HG02759 (cell line): Measurements from ENCODE around the gene BRICD5.
"Not testable (repeated sequence)": the region's sequence is repeated elsewhere in the genome, so short reads cannot be mapped to it uniquely, and the experiment has no call there.

Experiments used
- ATAC-seq: cut with Tn5 transposase; IDR thresholded peaks from one replicate; pipeline ENCODE4 v1.9.1; 2021; ENCODE audit warnings: mild to moderate bottlenecking, moderate library complexity; ENCODE audit not compliant: unreplicated experiment

BRICD5 gene

DNA sequence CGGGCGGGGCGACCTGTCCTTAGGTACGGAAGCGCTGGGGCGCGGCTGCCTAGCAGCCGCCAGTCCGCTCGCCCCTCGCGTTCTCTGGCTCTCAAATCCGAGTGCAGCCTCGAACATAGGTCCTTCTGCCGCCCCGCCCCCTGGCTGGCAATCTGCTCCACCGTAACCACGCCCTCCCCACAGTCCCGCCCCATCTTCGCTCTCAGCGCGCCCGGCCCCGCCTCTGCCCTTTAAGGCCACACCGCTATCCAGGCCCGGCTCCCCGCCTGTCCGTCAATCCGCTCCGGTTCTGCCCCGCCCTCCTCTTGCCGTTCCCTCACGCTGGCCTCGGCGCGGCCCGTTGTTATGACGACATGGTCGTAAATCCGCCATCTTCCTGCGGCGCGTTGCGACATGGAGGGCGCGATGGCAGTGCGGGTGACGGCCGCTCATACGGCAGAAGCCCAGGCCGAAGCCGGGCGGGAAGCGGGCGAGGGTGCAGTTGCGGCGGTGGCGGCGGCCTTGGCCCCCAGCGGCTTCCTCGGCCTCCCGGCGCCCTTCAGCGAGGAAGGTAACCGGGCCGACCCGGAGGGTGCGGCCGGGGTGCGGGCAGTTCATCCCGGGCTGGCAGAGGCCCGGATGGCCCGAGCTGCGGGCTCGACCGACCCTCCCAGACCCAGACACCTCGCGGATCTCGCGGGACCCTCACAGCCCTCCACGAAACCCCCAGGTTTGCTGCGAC, 12.7 kb upstream of the BRICD5 start, which contains the start of gene E4F1:
Gene E4F1, plus strand, starts transcription at position 371 of the 721 bp plus-strand sequence. Its CDS starts 23 bp downstream, at position 394.
- peak; percentile 94 for ATAC-seq

DNA sequence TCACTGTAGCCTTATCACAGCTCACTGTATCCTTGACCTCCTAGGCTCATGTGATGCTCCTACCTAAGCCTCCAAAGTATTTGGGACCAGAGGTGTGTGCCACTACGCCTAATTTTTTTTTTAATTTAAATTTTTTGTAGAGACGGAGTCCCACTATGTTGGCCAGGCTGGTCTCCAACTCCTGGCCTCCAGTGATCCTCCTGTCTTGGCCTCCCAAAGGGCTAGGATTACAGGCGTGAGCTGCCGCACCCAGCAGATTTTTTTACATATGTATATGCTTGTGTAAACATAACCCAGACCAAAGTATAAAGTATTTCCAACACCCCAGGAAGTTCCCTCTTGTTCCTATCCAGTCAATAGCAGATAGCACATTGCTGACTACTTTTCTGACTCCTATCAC, 5.7 kb upstream of the BRICD5 start:
- ATAC-seq: no peak

DNA sequence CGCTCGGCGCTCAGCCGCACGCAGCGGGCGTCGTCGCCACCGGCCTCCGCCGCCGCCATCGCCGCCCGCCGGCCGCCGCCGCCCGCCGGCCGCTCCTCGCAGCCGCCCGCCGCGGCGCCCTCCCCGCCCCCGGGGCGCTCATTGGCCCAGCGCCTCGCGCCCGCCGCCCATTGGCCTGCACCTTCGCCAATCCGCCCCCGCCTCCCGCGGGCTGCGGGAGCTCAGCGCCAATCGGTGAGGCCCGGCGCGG, 4.0 kb upstream of the BRICD5 start, which contains the start of gene PGP:
Gene PGP, minus strand, starts transcription at position 122 of the 250 bp plus-strand sequence. Its CDS starts 63 bp downstream, at position 59.
- ATAC-seq: peak; percentile 88

DNA sequence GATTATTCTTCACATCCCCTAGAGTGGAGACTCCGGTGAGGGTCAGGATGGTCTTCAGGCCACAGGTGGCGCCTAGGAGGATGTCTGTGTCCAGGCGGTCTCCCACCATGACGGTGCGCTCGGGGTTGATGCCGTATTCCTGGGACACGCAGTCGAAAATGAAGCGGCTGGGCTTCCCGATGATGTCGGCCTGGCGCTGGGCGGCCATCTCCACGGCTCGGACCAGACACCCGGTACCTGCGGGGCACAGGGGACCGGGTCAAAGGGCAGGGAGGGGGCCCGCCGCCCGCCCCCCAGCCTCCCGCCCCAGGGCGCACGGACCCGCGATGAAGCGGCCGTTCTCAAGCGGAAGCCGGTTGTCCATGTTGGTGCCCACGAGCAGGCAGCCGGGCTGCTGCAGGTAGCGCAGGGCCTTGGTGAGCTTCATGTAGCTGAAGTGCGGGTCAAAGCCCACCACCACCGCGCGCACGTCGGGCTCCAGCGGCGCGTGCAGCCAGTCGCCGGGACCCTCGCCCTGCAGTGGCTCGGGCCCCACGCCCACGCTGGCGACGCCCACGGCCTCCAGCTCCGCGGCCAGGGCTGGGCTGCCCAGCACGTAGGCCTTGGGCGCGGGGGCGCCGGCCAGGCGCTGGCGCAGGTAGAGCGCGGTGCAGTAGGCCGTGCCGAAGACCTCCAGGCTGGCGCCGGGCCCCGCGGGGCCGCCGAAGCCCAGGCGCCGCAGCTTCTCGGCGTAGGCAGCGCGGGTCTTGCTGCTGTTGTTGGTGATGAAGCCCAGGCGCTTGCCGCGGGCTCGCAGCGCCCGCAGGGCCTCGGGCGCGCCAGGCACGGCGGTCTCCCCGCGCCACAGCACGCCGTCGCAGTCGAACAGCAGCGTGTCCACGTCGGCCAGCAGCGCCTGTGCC, 3.4 kb upstream of the BRICD5 start:
- peak; percentile 24 for ATAC-seq

DNA sequence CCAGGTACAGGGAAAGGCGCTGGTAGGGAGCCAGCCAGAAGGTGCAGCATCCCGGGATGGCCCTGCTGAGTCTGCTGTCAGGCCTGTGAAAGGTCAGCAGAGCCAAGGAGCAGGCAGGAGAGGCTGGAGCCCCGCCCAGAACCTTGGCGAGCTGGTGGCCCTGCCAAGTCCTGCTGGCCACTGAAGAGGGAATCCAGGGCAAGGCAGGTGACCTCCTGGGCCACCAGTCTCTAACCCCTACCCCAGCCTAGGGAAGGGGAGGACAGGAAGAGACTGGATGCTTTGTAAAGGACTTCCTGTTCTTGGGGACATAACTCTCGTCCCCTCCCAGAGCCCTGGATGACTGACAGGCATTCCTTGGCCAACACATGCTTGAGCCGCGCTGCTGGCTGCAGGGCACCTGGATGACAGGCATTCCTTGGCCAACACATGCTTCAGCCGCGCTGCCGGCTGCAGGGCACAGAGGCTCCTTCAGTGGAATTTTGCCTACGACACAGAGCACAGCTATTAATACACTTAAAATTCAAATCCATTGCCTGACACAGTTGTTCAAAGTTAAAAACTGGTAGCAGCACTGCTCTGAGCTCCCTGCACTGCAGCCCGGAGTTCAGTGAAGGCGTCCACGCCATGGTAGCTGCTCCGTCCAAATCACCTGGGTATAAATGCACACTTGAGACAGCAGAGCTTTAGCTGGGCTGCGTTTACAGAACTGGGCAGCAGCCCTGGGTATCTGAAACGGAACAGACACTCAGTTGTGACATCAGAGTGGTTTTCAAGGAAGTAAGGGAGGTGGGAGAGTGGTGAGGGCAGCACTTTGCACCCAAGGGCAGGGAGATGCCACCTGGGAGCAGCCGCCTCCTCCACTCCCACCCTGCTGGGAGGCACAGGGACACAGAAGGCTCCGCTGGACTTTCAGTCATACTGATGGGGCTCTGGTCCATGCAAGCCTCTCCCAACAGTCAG, 2.0 kb upstream of the BRICD5 start:
- no peak for ATAC-seq

DNA sequence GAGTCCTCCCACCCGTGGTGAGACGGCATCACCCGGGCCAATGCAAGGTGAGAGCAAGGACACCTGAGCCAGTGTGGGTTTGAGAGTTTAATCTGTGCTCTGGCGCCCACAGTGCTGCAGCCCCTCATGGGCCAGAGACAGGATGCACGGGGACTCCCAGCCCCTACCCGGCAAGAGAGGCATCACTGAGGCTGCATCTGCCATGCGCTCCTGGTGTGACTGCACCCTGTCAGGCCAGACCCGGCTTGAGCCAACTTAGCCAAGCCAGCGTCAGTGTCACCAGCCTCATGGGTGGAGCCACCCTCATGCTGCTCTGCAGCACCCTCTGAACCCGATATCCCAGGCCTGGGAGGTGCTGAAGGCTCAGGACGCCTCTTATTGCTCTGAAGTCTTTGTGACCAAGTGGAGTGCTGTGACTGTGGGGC, 1.3 kb upstream of the BRICD5 start:
- ATAC-seq: no peak

DNA sequence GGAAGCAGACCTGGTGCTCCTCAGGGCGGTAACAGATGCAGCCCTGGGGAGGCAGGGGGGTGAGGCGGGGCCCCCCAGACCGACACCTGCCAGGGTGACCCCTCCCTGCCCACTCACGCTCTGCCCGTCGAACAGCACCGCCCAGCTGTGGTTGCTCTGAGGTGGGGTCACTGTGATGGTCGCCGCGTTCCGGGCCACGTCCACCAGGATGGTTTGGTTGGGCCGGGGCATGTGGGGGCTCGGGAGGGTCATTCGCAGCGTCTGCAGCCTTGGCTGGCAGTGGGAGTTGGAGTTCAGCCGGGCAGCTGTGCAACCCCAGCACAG, 692 bp downstream of the BRICD5 start:
- no peak for ATAC-seq

DNA sequence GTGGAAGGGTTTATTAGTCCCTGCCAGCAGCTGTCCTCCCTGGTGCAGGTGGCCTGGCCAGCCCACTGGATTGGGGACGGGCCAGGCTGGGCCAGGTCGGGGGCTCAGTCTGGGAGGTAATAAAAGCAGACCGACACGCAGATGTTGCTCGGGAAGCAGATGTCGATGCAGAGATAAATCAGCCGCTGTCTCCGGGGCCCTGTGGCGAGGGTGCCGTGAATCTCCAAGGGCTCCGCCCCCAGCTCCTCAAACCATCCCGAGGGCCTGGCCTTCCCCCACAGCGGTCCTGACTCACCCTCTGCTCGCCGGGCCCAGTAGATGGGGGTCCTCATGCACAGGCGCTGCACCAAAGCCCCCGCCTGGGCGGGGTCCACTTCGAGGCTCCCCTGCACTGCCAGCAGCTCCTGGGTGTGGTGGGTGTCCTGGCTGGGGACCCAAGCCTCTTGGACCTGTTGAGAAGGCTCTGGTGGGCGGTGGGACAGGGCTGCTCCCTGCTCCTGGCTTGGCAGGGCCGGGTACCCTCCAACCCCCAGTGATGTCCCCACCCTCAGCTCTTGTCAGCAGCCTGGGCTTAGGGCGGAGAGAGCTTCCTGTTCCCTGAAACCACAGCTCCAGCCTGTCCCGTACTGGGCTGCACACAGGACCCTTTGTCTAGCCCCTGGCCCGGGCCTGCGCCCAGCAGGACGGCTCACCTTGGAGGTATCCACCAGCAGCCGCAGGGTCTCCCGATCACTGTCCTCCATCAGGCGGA, 1.2 kb downstream of the BRICD5 start:
- no peak for ATAC-seq

DNA sequence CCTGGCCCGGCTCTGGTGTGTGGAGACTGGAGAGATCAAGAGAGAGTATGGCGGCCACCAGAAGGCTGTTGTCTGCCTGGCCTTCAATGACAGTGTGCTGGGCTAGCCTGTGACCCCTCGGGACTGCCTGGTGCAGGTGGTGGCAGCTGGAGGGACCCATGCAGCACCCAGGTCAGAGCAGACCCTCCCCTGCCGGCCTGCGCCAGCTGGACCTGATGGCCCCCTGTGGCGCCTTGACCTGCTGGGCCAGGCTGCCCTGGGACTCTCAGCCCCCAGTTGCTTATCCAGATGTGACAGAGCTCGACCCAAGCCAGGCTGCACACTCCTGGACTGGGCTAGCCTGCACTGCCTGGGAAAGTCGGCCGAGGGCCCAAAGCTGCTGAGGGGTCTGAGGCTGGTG, 1.9 kb downstream of the BRICD5 start:
- ATAC-seq: no peak

DNA sequence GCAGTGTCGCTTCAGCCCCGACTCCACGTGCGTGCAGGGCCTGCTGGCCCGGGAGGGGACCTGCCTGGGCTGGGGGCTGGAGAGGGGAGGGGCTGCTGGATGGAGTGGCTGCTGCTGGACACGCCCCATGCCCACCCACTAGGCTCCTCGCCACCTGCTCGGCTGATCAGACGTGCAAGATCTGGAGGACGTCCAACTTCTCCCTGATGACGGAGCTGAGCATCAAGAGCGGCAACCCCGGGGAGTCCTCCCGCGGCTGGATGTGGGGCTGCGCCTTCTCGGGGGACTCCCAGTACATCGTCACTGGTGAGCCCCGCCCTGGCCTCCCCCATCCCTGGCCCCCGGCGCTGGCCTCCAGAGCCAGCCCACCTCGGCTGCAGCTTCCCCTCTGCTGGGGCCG, 2.4 kb downstream of the BRICD5 start:
- no peak for ATAC-seq

DNA sequence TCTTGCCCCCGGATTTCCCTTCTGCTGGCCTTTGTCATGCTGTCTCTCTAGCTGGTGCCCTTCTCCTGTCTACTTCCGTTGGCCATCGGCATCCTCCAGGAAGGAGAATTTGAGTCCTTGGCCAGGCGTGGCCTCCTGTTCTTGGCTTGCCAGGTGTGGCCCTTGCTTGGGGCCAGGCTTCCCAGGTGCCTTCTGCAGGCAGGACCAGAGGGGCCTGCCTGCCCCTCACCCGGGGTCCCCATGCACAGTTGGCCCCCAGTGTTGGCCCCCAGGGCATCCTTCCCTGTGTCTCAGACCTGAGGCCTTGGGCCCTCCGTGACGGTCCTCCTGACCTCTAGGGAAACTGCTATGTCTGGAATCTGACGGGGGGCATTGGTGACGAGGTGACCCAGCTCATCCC, 2.8 kb downstream of the BRICD5 start:
- no peak for ATAC-seq

DNA sequence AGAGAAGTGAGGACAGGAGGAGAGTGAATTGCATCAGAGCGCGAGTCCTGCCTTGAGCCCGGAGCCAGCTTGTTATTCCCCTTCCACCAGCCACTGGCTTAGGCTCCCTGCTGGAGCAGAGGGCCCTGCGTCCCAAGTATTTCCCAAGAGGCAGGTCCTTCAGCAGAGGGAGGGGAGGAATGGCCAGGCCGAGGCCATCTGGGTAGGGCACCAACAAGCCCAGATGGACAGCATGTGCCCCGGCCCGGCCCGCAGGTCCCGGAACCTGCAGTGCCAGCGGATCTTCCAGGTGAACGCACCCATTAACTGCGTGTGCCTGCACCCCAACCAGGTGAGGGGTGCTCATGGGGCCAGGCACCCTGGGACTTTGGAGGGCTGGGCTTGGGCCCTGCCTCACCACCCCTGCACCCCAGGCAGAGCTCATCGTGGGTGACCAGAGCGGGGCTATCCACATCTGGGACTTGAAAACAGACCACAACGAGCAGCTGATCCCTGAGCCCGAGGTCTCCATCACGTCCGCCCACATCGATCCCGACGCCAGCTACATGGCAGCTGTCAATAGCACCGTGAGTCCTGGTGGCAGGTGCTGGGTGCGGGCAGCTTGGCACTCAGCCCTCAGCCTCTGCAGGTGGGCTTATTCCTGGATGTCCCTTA, 3.8 kb downstream of the BRICD5 start:
- no peak for ATAC-seq

DNA sequence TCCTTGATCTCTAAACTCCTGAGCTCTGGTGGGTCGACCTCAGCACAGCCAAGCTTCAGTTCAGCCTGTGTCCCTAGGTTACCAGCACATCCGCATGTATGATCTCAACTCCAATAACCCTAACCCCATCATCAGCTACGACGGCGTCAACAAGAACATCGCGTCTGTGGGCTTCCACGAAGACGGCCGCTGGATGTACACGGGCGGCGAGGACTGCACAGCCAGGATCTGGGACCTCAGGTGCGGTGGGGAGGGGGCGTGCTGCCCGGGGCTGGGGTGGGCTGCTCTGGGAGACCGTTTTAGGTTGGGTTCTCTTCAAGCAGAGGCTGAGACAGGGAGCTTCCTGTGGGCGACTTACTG, 4.3 kb downstream of the BRICD5 start:
- ATAC-seq: no peak

DNA sequence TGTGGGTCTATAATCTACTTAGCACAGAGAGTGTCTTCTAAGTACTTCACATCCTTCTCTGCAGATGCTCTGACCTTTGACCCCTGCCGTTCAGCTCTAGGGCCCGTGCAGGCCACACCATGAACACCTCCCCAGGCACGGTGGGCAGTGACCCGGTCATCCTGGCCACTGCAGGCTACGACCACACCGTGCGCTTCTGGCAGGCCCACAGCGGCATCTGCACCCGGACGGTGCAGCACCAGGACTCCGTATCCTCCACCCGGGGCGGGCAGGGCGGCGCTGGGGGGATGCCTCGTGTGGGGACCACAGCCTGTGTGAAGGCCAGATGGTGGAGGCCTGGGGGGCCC, 4.7 kb downstream of the BRICD5 start:
- ATAC-seq: peak; percentile 17

DNA sequence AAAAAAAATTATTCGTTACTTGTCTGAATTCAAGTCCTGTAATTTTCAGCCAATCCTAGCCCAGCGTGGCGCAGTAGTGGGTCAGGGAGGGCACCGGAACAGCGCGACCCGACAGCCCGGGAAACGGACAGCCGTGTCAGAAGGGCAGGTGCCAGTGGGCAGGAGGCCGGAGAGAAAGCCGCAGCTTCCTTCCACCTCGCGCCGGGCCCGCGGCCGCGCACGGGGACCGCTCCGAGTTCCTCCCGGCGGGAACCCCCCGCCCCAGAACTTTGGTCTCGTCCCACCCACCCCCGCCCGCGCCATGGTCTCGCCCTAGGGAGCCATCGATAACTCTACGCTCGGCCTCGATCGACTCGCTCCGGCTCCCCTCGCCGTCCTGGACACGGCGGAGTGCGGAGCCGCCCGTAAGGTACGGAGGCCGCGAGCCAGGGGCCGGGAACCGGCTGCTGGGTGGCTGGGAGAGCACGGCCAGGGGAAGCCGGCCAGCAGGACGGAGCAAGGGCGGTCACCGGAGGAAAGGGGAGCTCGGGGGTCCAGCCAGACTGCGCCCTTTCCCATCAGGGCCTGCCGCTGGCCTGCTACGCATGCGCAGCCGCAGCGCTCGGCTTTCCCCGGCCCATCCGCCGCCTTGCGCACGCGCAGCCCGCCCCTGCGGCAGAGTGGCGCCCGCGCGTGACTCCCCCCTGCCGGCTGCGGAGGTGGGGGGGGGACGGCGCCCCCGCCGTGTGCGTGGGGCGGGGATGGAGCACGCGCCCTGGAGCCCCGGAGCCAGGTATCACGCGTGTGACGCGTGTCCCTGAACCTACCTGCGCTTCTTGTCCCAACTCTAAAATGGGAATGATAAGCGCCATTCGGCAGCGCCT, 5.3 kb downstream of the BRICD5 start, which contains the start of gene MLST8:
Gene MLST8, plus strand, starts transcription at position 351 of the 863 bp plus-strand sequence. CDS start 632 bp downstream, outside the sequence.
- ATAC-seq: peak; percentile 84

DNA sequence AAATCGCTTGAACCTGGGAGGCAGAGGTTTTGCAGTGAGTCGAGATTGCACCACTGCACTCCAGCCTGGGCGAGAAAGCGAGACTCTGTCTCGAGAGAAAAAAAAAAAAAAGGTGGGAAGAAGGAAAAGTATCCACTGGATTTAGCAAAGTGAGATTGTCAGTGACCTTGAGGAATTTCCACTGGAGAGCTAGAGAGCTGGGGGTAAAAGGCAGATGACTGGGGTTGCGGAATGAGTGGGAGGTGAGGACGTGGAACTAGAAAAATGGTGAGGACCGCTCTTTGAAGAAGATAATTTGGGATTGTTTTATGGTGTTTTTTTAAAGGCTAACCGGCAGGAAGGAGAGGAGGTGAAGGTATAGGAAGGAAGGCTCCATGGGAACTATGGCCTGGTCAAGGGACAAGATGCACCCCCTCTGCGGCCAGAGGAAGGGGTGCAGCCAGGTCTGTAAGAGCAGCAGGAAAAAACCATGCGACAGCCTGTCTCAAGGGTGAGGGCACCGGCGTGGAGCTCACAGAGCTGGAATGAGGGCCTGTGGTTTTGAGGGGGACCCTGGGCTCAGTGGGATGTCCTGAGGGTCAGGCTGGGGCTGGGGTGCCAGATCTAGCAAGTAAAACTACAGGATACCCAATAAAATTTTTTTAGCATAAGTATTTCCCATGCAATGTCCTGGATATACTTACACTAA, 6.1 kb downstream of the BRICD5 start:
- ATAC-seq: no peak

DNA sequence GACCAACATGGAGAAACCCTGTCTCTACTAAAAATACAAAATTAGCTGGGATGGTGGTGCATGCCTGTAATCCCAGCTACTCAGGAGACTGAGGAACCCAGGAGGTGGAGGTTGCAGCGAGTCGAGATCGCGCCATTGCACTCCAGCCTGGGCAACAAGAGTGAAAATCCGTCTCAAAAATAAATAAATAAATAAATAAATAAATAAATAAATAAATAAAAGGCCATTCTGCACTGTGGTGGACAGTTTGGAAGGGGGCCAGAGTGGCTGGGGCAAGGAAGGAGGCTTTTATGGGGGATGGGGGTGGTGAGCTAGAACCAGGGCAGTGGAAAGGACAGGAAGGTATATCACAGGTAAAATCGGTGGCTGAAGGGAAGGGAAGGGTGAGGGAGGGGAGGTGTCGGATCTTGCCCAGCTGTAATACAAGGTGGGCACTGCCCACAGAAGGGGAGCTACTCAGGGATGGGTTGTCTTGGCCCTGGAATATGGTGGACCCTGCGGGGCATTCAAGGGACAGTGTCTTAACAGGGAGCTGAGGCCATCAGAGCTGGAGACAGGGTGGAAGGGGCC, 7.5 kb downstream of the BRICD5 start:
- ATAC-seq: not testable (repeated sequence)

DNA sequence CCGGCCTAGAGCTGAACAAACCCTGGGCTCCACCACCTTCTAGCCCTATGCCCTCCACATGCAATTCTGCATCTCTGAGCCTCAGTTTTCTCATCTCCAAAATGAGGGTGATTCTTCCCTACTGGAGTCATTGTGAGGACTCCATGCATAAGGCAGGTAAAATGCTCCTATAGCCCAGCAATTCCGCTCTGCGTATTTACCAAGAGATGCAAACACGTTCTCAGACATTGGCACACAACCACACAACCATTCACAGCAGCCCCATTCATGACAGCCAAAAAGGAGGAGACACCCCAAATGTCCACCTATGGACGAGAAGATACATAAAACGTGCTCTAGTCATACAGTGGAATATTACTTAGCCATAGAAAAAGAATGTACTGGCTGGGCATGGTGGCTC, 10.3 kb downstream of the BRICD5 start:
- ATAC-seq: no peak
